ENCODE data around the gene MAML2.

MAML2 gene

DNA sequence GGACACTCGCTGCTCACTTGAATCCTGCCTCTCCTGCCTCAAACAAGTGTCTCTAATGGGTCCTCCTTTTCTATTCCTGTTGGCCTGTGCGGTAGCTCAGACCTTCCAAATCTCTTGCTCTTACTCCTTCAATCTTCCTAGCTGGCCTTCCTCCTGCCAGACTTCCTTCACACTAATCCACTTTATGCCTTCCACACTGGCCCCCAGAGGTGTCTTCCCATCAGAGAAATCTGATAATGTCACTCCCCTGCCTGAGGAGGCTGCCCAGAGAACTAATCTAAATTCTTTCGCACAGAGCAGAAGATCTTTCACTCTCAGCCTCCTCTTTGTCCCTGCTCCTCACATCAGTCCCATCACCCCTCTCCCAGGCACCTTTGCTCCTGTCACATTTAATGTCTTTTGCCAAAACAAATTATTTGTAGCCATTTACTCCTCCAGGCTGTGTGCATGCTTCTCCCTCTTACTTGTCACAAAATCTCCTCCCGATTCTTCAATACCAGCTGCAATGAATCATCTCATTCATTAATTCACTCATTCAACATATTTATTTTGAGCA, 175.7 kb downstream of the MAML2 start:
- TF ChIP-seq, protein P1, sequence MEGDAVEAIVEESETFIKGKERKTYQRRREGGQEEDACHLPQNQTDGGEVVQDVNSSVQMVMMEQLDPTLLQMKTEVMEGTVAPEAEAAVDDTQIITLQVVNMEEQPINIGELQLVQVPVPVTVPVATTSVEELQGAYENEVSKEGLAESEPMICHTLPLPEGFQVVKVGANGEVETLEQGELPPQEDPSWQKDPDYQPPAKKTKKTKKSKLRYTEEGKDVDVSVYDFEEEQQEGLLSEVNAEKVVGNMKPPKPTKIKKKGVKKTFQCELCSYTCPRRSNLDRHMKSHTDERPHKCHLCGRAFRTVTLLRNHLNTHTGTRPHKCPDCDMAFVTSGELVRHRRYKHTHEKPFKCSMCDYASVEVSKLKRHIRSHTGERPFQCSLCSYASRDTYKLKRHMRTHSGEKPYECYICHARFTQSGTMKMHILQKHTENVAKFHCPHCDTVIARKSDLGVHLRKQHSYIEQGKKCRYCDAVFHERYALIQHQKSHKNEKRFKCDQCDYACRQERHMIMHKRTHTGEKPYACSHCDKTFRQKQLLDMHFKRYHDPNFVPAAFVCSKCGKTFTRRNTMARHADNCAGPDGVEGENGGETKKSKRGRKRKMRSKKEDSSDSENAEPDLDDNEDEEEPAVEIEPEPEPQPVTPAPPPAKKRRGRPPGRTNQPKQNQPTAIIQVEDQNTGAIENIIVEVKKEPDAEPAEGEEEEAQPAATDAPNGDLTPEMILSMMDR (conservative IDR thresholded peaks at IDR 0.05): no peak
- no peak overlapping the region for H3K27ac ChIP-seq

DNA sequence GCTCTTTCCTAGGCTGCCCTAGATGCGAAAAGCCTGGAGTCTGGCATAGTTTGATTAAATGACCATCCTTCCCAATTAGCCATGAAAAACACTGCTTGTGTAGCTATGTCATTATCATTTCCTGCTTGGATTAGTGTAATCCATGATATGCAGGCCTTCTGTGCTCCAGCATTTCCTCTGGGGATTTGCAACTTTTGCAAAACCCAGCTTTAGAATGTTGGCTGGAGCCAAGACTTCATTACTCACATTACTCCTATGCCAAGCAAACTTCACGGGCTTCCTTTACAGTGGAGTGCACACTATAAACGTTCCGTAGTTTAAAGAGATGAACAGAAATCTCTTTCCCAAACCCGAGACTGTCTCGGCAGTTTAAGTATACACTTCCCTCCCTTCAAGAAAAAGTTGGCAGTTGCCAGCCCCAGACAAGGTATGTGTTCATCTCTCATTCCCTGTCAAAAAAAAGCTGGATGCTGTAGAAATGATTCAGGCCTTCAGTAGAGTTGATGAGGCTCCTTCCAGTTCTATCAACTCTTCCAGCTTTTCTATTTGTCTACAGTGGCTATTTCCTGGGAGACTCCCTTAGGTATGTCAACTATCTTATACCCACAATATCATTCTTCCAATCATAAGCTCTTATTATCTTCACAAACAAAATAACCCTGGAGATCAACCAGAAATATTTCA, 180.0 kb downstream of the MAML2 start:
- TF ChIP-seq, protein P1 (conservative IDR thresholded peaks at IDR 0.05): no peak

DNA sequence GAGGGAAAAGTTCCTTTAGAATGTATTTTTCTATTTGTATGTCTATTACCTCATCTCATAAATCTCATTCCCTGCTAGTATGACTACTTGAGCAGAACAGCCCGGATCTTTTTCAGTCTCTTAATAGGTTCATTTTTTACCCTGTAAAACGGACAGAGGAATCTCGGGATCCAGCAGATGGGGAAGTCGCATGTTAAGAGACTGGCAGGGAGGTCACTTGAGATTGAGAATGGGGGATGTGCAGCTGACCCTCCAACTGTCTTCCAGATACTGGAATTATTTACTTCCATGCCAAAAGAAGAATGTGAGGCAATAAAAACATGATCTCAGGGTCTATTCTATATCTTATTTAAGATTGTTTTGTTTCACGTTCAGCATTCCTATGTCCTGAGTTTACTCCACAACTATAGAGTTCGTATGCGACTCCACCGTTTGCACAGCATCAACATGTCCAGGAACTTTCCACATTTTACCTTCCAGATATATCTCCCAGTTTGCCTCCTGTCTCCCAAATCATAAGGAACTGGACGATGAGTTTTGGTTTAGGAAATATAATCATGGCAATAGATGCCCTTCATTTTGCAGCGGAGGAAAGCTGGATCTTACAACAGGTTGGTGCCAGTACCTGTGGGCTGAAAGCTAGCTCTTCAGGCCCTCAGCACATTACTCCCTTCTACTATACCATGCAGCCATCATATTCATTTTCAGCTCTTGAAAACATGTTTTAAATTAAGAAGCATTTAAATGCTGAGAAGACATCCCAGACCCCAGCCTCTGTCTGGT, 181.5 kb downstream of the MAML2 start:
- TF ChIP-seq, protein P1 (conservative IDR thresholded peaks at IDR 0.05): no peak
- no peak overlapping the region for H3K27ac ChIP-seq

More for the DNA sequence above, 180.0 kb downstream of the MAML2 start:
- H3K27ac ChIP-seq: no peak overlapping the region

DNA sequence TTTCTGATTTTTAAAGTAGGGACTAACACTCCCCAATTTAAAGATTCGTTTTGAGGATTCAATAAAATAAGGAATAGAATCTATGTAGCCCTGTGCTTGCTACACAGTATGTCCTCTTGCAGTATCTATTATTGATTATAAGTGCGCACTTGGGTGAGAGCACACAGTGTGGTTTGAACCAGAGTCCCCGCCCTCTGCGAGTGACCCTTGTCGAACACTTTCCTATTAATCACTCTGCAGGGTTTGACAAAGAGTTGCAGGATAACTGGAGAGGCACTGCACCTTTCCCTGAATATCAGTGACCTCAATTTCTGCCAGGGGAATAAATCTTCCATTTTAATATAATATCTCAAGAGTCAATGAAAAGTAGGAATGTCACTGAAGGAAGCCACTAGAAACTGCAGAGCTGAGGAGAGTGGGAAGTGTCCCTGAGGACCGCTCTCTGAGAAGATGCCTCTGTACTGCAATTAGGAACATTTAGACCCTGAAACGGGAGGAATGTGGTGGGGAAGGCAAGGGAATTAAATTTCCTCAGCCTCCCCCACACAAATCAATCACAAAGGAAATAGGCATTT, 182.2 kb downstream of the MAML2 start:
- TF ChIP-seq, protein P1 (conservative IDR thresholded peaks at IDR 0.05): no peak
- no peak overlapping the region for H3K27ac ChIP-seq

DNA sequence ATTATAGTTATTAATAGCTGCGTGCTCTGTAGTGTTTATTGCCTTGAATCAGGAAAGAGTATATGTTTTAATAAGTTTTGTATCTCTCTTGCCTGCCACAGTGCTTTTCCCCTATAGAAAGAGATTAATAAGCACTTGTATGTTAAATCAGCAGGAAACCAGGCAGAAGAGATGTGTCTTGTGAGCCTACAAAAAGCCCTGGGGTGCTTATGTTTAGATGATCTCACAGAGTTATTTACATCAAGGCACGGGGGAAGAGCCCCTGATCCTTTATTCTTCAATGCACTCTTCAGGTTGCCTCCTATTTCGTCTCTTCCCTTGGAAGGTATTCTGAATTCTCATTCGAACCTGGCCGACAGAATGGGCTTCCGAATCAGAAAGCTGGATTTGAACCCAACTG, 183.0 kb downstream of the MAML2 start:
- TF ChIP-seq, protein P1 (conservative IDR thresholded peaks at IDR 0.05): no peak
- no peak overlapping the region for H3K27ac ChIP-seq

GRCh38 chr11:96158126-96158525, 184.9 kb downstream of the MAML2 start:
- TF ChIP-seq, protein P1 (conservative IDR thresholded peaks at IDR 0.05): no peak
- no peak overlapping the region for H3K27ac ChIP-seq

- H3K27ac ChIP-seq: no peak overlapping the region
- TF ChIP-seq, protein P1 (conservative IDR thresholded peaks at IDR 0.05): no peak
Observed at GRCh38 chr11:96157517-96157873, 185.5 kb downstream of the MAML2 start.
